ENCODE data around the gene KIAA1217.

GRCh38 chr10:24575481-24576002 is 366.6 kb downstream of the KIAA1217 start:
- TF ChIP-seq CTCF (tag by site-specific recombination; IDR thresholded peaks at IDR 0.05) (no peak), ZNF274 (IDR thresholded peaks at IDR 0.05; ENCODE audit: low read length) (no peak), ZNF274 (tag by site-specific recombination; IDR thresholded peaks at IDR 0.05; ENCODE audit: borderline replicate concordance) (no peak), ZBTB6 (tag by site-specific recombination; IDR thresholded peaks at IDR 0.05) (peak; percentile 44; the same call in 1 of the 2 replicates), REPIN1 (tag by site-specific recombination; IDR thresholded peaks at IDR 0.05; ENCODE audit: low read depth) (no peak), ZNF341 (tag by site-specific recombination; IDR thresholded peaks at IDR 0.05; ENCODE audit: low read depth) (no peak), ZNF777 (tag by site-specific recombination; IDR thresholded peaks at IDR 0.05; ENCODE audit: borderline replicate concordance) (no peak), ZSCAN16 (tag by site-specific recombination; IDR thresholded peaks at IDR 0.05) (no peak), ZBTB1 (tag by site-specific recombination; IDR thresholded peaks at IDR 0.05) (no peak), KLF10 (tag by site-specific recombination; IDR thresholded peaks at IDR 0.05) (no peak)
